Measurements from ENCODE around the gene F2RL1.
"Not testable (repeated sequence)": the region's sequence is repeated elsewhere in the genome, so short reads cannot be mapped to it uniquely, and the experiment has no call there.

Gene F2RL1

GRCh38 chr5:76807296-76807695, 11.5 kb upstream of the F2RL1 start:
- DNase-seq (ENCODE audit: low read depth) = peak; percentile 92
- no peak overlapping the region for H3K4me3 ChIP-seq (ENCODE audit: low read depth, low read length)
- TF ChIP-seq CTCF (conservative IDR thresholded peaks at IDR 0.05; ENCODE audit: low read depth, low read length) = no peak

DNA sequence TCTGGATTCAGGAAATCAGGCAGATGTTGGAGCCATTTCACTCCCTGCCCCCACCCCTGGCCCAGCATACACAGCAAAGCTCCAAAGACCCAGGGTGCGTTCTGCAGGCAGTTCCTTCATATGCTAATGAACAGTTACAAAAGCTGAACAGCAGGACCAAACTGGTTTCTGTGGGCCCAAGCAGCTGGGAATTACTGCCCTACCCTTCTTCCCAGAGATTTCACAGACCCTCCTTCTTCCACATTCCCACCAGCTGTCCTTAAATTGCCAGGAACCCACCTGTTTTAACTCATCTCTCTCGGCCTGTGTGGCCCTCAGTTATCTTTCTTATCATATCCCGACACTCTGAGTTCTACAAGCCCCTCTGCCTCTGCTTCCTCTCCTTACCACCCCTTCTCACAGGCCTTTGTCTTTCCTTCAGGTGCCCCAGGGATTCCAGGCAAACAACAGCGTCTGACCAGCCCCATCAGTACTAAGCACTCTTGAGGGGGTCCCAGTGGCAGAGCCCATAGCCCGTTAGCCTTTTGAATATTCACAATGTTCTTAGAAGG, 10.6 kb upstream of the F2RL1 start:
- TF ChIP-seq CTCF (conservative IDR thresholded peaks at IDR 0.05; ENCODE audit: low read depth, low read length) = no peak
- peak; percentile 45 for DNase-seq (ENCODE audit: low read depth)
- no peak overlapping the region for H3K4me3 ChIP-seq (ENCODE audit: low read depth, low read length)

DNA sequence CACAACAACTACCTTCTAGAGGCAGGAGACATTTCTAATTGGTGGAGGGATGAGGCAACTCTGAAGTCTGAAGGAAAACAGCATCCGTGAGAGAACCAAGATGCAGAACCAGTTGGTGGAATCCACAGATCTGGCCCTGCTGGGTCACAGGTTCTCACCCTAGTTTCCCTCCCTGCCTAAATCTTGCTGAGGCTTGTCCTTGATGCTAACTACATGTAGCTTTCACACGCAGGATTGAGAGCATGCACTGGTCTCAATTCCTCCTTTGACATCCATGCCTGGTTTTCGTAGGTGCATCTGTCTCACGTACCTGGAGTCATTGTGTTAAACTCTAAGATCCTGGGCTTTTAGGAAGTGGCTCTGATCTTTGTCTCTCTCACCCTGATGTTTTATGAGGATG, 9.7 kb upstream of the F2RL1 start:
- H3K4me3 ChIP-seq (ENCODE audit: low read depth, low read length) = no peak overlapping the region
- DNase-seq (ENCODE audit: low read depth) = no peak
- no peak for TF ChIP-seq CTCF (conservative IDR thresholded peaks at IDR 0.05; ENCODE audit: low read depth, low read length)

DNA sequence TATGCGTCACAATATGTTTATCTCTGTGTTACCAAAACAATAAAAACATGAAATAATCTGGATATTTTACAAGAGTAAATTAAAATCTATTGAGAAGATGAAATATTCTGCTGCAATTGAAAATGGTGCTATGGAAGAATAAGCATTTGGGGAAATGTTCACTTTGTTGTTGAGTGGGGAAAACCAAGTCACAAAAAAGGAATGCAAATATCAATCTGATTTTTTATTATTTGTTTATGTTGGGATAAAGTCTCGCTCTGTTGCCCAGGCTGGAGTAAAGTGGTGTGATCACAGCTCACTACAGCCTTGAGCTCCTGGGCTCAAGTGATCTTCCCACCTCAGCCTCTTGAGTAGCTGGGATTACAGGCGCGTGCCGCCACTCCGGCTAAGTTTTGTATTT, 8.6 kb upstream of the F2RL1 start:
- TF ChIP-seq CTCF (conservative IDR thresholded peaks at IDR 0.05; ENCODE audit: low read depth, low read length) = no peak
- H3K4me3 ChIP-seq (ENCODE audit: low read depth, low read length) = no peak overlapping the region
- no peak for DNase-seq (ENCODE audit: low read depth)

DNA sequence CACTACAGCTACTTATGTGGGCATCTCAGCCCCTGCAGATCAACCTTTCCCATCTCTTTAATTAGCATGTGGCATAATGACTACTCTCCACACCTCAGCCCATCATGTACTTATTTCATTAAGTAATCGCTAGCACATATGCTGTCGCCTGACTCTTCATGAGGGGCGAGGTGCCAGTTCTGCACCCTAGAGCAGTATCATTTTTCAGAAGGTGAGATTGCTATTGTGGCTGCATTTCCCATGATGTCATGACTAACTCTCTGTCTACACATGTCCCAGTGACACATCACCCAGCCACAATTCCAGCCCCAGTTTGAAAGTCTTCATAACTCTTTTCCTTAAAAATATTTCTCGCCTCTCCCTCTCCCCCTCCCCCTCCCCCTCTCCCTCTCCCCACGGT, 7.6 kb upstream of the F2RL1 start:
- TF ChIP-seq CTCF (conservative IDR thresholded peaks at IDR 0.05; ENCODE audit: low read depth, low read length) = no peak
- H3K4me3 ChIP-seq (ENCODE audit: low read depth, low read length) = no peak overlapping the region
- peak; percentile 48 for DNase-seq (ENCODE audit: low read depth)

DNA sequence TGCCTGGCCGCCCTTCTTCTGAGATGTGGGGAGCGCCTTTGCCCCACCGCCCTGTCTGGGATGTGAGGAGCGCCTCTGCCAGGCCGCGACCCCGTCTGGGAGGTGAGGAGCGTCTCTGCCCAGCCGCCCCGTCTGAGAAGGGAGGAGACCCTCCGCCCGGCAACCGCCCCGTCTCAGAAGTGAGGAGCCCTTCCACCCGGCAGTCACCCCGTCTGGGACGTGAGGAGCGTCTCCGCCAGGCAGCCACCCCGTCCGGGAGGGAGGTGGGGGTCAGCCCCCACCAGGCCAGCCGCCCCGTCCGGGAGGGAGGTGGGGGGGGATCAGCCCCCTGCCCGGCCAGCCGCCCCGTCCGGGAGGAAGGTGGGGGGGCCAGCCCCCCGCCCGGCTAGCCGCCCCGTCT, 6.6 kb upstream of the F2RL1 start:
- H3K4me3 ChIP-seq (ENCODE audit: low read depth, low read length); DNase-seq (ENCODE audit: low read depth): not testable (repeated sequence)

DNA sequence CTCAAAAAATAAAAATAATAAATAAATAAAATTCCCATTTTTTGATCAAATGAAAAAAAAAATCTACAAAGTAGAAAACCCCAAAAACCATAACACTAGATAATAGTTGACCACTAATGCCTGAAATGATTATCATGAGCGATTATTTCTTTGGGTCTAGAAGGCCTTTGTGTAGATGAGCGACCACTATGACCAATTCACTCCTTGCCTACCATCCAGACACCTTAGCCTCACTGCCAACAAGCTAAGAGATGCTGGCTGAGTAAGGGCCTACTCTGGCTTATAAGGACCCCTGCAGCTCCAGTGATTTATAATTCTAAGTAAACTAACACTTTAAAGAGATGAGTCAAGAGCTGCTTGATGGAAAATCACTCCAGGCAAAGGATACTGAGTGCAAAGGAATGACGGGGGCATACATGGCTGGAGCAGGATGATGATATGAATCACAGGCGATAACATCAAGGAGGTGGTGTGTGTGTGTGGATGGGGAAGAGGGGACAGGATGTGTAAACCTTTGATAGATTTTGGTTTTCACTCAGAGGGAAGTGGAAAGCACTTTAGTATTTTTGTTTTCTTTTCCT, 4.8 kb upstream of the F2RL1 start:
- no peak overlapping the region for H3K4me3 ChIP-seq (ENCODE audit: low read depth, low read length)
- DNase-seq (ENCODE audit: low read depth) = peak; percentile 86
- no peak for TF ChIP-seq CTCF (conservative IDR thresholded peaks at IDR 0.05; ENCODE audit: low read depth, low read length)

All from choroid plexus epithelial cell (primary cell).